GM12892 (cell line): ENCODE results near the gene HBS1L.
"Not testable (repeated sequence)": the region's sequence is repeated elsewhere in the genome, so short reads cannot be mapped to it uniquely, and the experiment has no call there.

Source experiments
- DNase-seq: peaks from one replicate; pipeline ENCODE4 v3.0.0; 2011; ENCODE audit not compliant: insufficient read length
- FAIRE-seq: peaks from 2 replicates; lab custom pipeline; 2011; peaks lifted over from hg19 to GRCh38; lab: Jason Lieb, UNC
- POLR2A ChIP-seq: IDR thresholded peaks from 2 replicates; pipeline ENCODE4 v1.6.1; 2011; ENCODE audit warnings: low read depth, low read length, control low read depth
- POLR2AphosphoS5 ChIP-seq: IDR thresholded peaks from 2 replicates; pipeline ENCODE4 v1.6.1; 2011; ENCODE audit warnings: low read depth, low read length, control low read depth
- TAF1 ChIP-seq: IDR thresholded peaks from 2 replicates; pipeline ENCODE4 v1.6.1; 2011; ENCODE audit warnings: low read depth, mild to moderate bottlenecking, control low read depth, low read length, borderline replicate concordance

HBS1L gene

GRCh38 chr6:135071541-135071940 is 16.9 kb upstream of the HBS1L start:
- TF ChIP-seq POLR2A: no peak
- TF ChIP-seq TAF1: no peak
- no peak for TF ChIP-seq POLR2AphosphoS5

GRCh38 chr6:135067911-135068310 is 13.3 kb upstream of the HBS1L start:
- no peak for FAIRE-seq
- TF ChIP-seq POLR2A: no peak
- TF ChIP-seq POLR2AphosphoS5: no peak
- TF ChIP-seq TAF1: no peak

More at GRCh38 chr6:135071541-135071940, 16.9 kb upstream of the HBS1L start:
- DNase-seq: no peak
- no peak for FAIRE-seq

DNA sequence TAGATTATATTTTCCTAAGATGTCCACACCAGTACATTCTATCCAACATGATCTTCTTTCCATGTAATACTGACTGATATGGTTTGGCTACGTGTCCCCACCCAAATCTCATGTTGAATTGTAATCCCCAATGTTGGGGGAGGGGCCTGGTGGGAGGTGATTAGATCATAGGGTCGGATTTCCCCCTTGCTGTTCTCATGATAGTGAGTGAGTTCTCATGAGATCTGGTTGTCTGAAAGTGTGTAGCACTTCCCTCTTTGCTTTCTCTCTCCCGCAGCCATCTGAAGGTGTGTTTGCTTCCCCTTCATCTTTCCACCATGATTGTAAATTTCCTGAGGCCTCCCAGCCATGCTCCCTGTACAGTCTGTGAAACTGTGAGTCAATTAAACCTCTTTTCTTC is 12.2 kb upstream of the HBS1L start:
- FAIRE-seq (no peak), DNase-seq (no peak)
- TF ChIP-seq POLR2AphosphoS5 (no peak), TAF1 (no peak), POLR2A (no peak)

More at GRCh38 chr6:135067911-135068310, 13.3 kb upstream of the HBS1L start:
- DNase-seq: no peak

- DNase-seq (no peak), FAIRE-seq (peak; percentile 27)
- TF ChIP-seq TAF1 (no peak), POLR2A (no peak), POLR2AphosphoS5 (no peak)
Measured at GRCh38 chr6:135066397-135066796, 11.8 kb upstream of the HBS1L start.

DNA sequence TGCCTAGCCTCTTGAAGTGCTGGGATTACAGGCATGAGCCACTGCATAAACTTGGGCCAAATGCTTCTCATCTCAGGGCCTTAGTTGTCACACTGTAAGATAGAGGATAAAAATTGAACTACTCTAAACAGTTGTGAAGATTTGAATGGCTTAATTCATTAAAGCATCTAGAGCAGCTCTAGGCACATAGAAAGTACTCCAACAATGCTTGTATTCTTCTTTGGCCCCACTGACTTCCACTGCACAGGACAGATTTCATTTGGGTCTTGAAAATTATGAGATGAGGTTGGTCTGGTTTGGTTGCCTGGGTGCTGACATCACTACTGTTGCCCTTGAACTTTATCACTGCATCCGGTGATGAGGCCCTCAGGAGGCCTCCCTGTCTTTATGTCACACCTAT is 10.0 kb upstream of the HBS1L start:
- FAIRE-seq (no peak), DNase-seq (no peak)
- TF ChIP-seq POLR2AphosphoS5 (no peak), TAF1 (no peak), POLR2A (no peak)

GRCh38 chr6:135063926-135064325 is 9.3 kb upstream of the HBS1L start:
- no peak for TF ChIP-seq TAF1
- no peak for TF ChIP-seq POLR2AphosphoS5
- TF ChIP-seq POLR2A: no peak
- DNase-seq (no peak), FAIRE-seq (no peak)

GRCh38 chr6:135062735-135063134 is 8.1 kb upstream of the HBS1L start:
- FAIRE-seq: no peak
- DNase-seq: no peak
- no peak for TF ChIP-seq POLR2A
- no peak for TF ChIP-seq TAF1
- no peak for TF ChIP-seq POLR2AphosphoS5

GRCh38 chr6:135060076-135060475 is 5.5 kb upstream of the HBS1L start:
- FAIRE-seq (no peak), DNase-seq (no peak)
- no peak for TF ChIP-seq POLR2AphosphoS5
- TF ChIP-seq TAF1: no peak
- no peak for TF ChIP-seq POLR2A

GRCh38 chr6:135058299-135058698 is 3.7 kb upstream of the HBS1L start:
- not testable (repeated sequence) for FAIRE-seq, DNase-seq

GRCh38 chr6:135056632-135057031 is 2.0 kb upstream of the HBS1L start:
- no peak for FAIRE-seq
- no peak for DNase-seq
- TF ChIP-seq POLR2A: no peak
- TF ChIP-seq TAF1: no peak
- no peak for TF ChIP-seq POLR2AphosphoS5

DNA sequence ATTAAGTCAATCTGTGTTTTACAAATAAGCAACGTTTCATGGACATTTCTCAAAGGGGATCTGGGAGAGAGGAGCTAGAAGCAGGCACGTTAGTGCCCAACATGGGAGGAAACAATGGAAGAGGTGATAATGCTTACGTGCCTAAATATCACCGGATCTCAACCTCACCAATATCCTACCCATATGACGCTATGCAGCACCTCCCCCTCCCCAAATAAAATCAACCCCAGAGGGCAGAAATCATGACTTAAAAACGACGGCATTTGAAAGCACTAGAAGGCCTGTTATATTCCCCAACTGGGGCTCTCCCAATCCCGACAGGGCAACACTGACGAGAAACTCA is 425 bp downstream of the HBS1L start:
- FAIRE-seq: no peak
- no peak for DNase-seq
- TF ChIP-seq POLR2AphosphoS5 (no peak), POLR2A (no peak), TAF1 (no peak)

DNA sequence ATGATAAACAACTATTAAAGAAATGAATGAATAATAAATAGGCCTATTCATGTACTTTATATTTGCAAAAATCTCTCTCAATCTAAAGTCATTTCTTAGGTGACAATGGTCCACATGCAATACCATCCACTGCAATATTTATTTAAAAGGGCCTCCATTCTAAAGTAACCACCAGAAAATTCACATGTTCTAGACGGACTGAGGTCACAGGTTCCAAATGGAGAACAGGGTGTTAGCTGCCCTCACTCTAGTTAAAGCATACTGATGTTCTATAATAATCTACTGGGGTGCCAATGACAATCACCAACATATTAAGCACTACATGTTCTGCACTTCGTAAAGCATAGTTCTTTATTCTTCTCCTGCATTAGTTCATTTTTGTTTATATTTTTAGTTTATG is 1.2 kb downstream of the HBS1L start:
- no peak for TF ChIP-seq TAF1
- no peak for TF ChIP-seq POLR2A
- TF ChIP-seq POLR2AphosphoS5: no peak
- FAIRE-seq (no peak), DNase-seq (no peak)

GRCh38 chr6:135052939-135053338 is 1.7 kb downstream of the HBS1L start:
- DNase-seq: no peak
- TF ChIP-seq POLR2AphosphoS5 (no peak), POLR2A (no peak), TAF1 (no peak)
- FAIRE-seq: peak; percentile 24

DNA sequence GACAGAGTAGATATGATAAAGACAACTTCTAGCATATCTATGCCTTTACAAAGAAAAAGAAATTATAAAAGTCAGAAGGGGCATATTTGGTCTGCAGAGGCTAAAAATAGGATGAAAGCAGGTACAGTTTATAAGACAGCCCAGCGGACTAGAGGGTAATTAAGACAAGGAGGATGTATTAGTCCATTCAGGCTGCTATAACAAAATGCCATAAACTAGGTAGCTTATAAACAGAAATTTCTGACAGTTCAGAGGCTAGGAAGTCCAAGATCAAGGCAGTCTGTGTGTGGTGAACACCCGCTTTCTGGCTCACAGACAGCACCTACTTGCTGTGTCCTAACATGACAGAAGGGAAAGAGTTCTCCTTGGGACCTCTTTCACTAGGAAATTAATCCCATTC is 5.7 kb downstream of the HBS1L start:
- DNase-seq (no peak), FAIRE-seq (no peak)
- no peak for TF ChIP-seq TAF1
- no peak for TF ChIP-seq POLR2AphosphoS5
- TF ChIP-seq POLR2A: no peak
